Choroid plexus epithelial cell (primary cell): ENCODE results near the gene TNXB.
"Not testable (repeated sequence)": the region's sequence is repeated elsewhere in the genome, so short reads cannot be mapped to it uniquely, and the experiment has no call there.

Source experiments
- DNase-seq: peaks from one replicate; pipeline ENCODE4 v3.0.0-alpha.2; 2010; ENCODE audit warnings: low read depth
- H3K4me3 ChIP-seq: 2 replicates; pipeline ENCODE4 v1.5.1; 2011; ENCODE audit warnings: low read depth, mild to moderate bottlenecking, control low read depth, low read length, moderate library complexity
- TF ChIP-seq, protein P1 (sequence below): conservative IDR thresholded peaks from 2 replicates; pipeline ENCODE4 v1.5.1; 2011; ENCODE audit warnings: low read depth, mild to moderate bottlenecking, control low read depth, inconsistent platforms, low read length, moderate library complexity

TNXB gene

DNA sequence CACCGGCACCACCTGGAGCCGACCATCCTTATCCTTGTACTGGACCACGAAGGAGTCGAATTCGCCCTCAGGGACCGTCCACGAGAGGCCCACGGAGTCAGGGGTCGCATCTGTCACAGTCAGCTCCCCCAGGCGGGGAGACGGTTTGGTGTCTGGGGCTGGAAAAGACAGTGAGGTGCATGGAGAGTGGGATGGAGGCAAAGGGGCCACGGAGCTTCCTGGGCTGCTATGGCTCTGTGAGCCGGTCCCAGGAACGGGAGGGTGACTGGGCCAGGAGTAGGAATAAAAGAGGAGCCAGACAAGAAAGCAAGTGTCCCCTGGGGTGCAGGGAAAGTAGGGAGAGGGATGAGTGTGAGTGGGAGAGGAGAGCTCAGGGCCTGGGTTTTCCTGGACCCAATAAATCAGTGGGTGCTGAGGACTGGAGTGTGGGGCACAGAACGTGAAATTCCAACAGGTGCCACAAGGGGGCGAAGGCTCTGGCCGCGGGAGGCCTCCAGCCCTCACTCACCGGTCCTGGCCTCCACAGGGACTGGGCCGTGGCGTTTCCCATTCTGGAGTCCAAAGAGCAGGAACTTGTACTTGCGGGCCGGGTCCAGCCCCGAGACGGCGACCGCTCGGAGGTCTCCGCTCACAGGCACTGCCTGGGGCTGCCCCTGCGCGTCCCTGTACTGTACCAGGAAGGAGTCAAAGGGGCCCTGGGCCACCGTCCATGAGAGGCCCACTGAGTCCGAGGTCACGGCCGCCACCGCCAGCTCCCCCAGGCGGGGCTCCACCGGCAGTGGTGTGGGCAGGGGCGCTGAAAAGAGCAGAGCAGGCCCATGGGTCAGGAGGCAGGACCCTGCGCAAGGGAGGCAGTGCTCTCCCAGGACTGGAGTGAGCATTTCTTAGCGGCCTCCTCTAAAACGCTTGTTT is 61.0 kb downstream of the TNXB start:
- TF ChIP-seq, protein P1, sequence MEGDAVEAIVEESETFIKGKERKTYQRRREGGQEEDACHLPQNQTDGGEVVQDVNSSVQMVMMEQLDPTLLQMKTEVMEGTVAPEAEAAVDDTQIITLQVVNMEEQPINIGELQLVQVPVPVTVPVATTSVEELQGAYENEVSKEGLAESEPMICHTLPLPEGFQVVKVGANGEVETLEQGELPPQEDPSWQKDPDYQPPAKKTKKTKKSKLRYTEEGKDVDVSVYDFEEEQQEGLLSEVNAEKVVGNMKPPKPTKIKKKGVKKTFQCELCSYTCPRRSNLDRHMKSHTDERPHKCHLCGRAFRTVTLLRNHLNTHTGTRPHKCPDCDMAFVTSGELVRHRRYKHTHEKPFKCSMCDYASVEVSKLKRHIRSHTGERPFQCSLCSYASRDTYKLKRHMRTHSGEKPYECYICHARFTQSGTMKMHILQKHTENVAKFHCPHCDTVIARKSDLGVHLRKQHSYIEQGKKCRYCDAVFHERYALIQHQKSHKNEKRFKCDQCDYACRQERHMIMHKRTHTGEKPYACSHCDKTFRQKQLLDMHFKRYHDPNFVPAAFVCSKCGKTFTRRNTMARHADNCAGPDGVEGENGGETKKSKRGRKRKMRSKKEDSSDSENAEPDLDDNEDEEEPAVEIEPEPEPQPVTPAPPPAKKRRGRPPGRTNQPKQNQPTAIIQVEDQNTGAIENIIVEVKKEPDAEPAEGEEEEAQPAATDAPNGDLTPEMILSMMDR = peak; percentile 85
- peak; percentile 61 for DNase-seq
- no peak overlapping the region for H3K4me3 ChIP-seq

- DNase-seq = no peak
- H3K4me3 ChIP-seq = no peak overlapping the region
- TF ChIP-seq, protein P1 = no peak
These were observed 61.6 kb downstream of the TNXB start for GRCh38 chr6:32047539-32047854.

GRCh38 chr6:32047084-32047478 is 62.1 kb downstream of the TNXB start:
- H3K4me3 ChIP-seq = no peak overlapping the region
- TF ChIP-seq, protein P1 = no peak
- DNase-seq = peak; percentile 18

GRCh38 chr6:32046450-32047083 is 62.6 kb downstream of the TNXB start:
- DNase-seq = peak; percentile 39
- TF ChIP-seq, protein P1 = no peak
- H3K4me3 ChIP-seq = no peak overlapping the region

- TF ChIP-seq, protein P1 = no peak
- H3K4me3 ChIP-seq = no peak overlapping the region
- DNase-seq = no peak
These were observed 63.2 kb downstream of the TNXB start for GRCh38 chr6:32045811-32046449.

- not testable (repeated sequence) for DNase-seq
These were observed 64.2 kb downstream of the TNXB start for GRCh38 chr6:32044916-32045315.

GRCh38 chr6:32043589-32044380 is 65.4 kb downstream of the TNXB start:
- not testable (repeated sequence) for H3K4me3 ChIP-seq, DNase-seq

More at GRCh38 chr6:32044916-32045315, 64.2 kb downstream of the TNXB start:
- not testable (repeated sequence) for H3K4me3 ChIP-seq

GRCh38 chr6:32042276-32042675 is 66.9 kb downstream of the TNXB start:
- not testable (repeated sequence) for H3K4me3 ChIP-seq, DNase-seq

DNA sequence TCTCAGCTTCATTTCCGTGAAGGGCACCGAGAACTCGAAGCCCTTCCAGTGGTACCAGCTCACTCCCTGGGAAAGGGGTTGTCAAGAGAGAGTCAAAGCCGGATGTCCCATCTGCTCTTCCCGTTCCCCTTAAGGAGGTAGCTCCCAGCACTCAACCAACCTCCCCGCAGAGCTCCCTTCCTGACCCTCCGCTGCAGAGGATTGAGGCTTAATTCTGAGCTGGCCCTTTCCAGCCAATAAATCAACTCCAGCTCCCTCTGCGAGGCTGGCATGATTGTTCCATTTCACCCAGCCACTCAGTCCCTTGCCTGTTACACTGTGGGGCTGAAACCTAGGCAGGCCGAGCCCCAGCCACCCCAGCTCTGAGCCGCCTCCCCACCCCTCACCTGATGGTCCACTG is 67.8 kb downstream of the TNXB start:
- not testable (repeated sequence) for DNase-seq, H3K4me3 ChIP-seq

GRCh38 chr6:32041050-32041321 is 68.2 kb downstream of the TNXB start:
- not testable (repeated sequence) for DNase-seq, H3K4me3 ChIP-seq

GRCh38 chr6:32040299-32041049 is 68.7 kb downstream of the TNXB start:
- not testable (repeated sequence) for H3K4me3 ChIP-seq, DNase-seq
